Measurements from ENCODE around the gene PDE8B.
"Not testable (repeated sequence)": the region's sequence is repeated elsewhere in the genome, so short reads cannot be mapped to it uniquely, and the experiment has no call there.

PDE8B gene

GRCh38 chr5:77449981-77450380 lies 239.5 kb downstream of the PDE8B start:
- peak; percentile 68 for DNase-seq

DNA sequence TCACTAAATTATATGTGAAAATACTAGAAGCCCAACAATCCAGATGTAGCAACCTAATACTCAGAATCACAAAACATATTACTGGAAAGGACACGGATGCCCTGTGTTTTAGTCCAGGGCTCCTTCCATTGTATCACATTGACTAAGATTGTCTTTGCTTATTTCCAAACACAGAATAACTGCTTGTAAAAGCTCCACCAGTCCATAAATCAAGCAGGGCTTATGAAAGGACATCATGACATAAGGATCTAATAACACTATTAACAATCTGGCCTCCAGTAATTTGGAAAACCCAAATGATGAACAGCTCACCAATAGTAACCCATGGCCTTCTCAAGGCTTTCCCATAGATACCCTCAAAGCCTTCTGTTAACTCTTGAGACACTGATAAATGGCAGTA lies 241.9 kb downstream of the PDE8B start:
- DNase-seq = no peak

DNA sequence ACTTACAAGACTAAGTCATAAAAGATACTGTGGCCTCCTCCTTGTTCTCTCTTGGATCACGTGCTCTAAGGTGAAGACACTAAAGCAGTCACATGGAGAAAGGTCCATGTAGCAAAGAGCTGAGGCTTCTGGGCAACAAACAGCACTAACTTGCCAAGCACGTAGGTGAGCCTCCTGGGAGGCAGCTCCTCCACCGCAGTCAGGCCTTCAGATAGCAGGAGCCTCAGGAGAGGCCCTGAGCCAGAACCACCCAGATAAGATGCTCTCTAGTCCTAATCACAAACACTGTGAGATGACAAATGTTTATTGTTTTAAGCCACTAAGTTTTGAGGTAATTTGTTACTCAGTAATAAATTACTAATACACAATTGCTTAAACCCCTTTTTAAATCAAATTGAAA lies 243.6 kb downstream of the PDE8B start:
- no peak for DNase-seq

DNA sequence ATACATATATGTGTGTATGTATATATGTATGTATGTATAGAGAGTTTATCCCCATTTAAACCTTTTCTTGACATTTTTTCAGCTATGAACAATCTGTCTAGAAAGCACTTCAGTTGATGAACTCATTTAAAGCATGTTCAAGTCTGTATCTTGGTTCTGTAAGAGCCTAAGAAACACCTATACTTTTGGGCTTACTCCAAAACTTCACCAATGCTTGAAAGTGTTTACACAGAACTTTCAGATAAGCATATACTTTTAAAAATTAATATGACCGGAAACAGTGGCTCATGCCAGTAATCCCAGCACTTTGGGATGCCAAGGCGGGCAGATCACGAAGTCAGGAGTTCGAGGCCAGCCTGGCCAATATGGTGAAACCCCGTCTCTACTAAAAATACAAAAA lies 250.8 kb downstream of the PDE8B start:
- DNase-seq = no peak

DNA sequence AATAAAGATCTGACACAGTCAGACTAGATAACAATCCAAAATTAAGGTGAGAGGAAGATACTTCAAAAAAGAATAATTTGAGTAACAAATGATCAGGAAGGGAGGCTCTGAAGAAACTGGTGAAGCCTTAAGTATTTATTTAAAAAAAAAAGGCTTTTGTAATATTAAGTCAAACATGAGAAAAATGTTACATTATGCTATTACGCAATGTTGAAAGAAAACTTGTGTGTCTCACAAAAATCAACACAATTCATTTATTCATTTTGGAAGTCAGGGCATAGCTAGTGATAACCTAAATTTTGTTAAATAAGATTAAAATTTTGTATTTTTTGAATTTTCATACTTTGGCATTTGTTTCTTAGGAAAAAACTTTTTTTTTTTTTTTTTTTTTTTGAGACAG lies 253.4 kb downstream of the PDE8B start:
- DNase-seq = peak; percentile 31

- not testable (repeated sequence) for DNase-seq
Observed at GRCh38 chr5:77468875-77469274, 258.4 kb downstream of the PDE8B start.

GRCh38 chr5:77475041-77475440 lies 264.6 kb downstream of the PDE8B start:
- DNase-seq = not testable (repeated sequence)

Data from inflammatory macrophage treated with lipopolysaccharide for 4 hours (primary cell).